Parathyroid adenoma (tissue), 2 donors: Measurements from ENCODE around the gene MSANTD2.

ENCODE experiments used
- H2AFZ ChIP-seq: fragments of 300-600 bp; sonication (generic); one replicate; pipeline ENCODE4 v1.7.0; 2017; ENCODE audit warnings: antibody characterized with exemption, mild to moderate bottlenecking
- H3K27ac ChIP-seq: fragments of 300-600 bp; sonication (generic); one replicate; pipeline ENCODE4 v1.7.0; 2017
- H3K27me3 ChIP-seq: fragments of 300-600 bp; sonication (generic); one replicate; pipeline ENCODE4 v1.7.0; 2017; ENCODE audit warnings: low read length; ENCODE audit not compliant: control insufficient read depth, insufficient read depth
- H3K36me3 ChIP-seq: fragments of 300-600 bp; sonication (generic); one replicate; pipeline ENCODE4 v1.7.0; 2017; ENCODE audit warnings: low read length; ENCODE audit not compliant: control insufficient read depth, insufficient read depth
- H3K4me1 ChIP-seq: fragments of 300-600 bp; sonication (generic); one replicate; pipeline ENCODE4 v1.7.0; 2017; ENCODE audit warnings: control low read depth
- H3K4me2 ChIP-seq: fragments of 300-600 bp; sonication (generic); one replicate; pipeline ENCODE4 v1.7.0; 2017; ENCODE audit warnings: low read length
- H3K4me3 ChIP-seq: fragments of 300-600 bp; sonication (generic); one replicate; pipeline ENCODE4 v1.7.0; 2017; ENCODE audit warnings: low read depth, low read length
- H3K79me2 ChIP-seq: fragments of 300-600 bp; sonication (generic); one replicate; pipeline ENCODE4 v1.7.0; 2017; ENCODE audit warnings: control low read depth
- H3K9ac ChIP-seq: fragments of 300-600 bp; sonication (generic); one replicate; pipeline ENCODE4 v1.7.0; 2017; ENCODE audit warnings: mild to moderate bottlenecking
- H3K9me3 ChIP-seq: fragments of 300-600 bp; sonication (generic); one replicate; pipeline ENCODE4 v1.7.0; 2017; ENCODE audit warnings: low read length; ENCODE audit not compliant: control insufficient read depth
- TF ChIP-seq, protein P1 (sequence below): fragments of 300-600 bp; sonication (generic); IDR thresholded peaks from one replicate; pipeline ENCODE4 v1.7.0; 2017; ENCODE audit warnings: antibody characterized with exemption, mild to moderate bottlenecking
- donor health status: primary hyperparathyroidism.

MSANTD2 gene

DNA sequence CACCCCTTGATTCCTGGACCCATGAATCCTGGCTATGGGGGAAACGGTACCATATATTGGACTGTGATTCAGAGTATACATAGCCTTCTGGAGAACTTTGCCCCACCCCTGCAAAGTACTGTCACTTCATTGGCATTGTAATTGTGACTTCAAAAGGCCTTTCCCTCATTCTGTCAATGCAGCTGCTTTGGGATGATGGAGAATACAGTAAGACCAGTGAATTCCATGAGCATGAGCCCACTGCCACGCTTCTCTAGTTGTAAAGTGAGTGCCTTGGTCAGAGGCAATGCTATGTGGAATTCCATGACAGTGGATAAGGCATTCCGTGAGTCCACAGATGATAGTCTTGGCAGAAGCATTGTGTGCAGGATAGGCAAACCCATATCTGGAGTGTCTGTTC is 25.7 kb upstream of the MSANTD2 start:
- no peak overlapping the region for H3K4me3 ChIP-seq
- H3K9me3 ChIP-seq: no peaks in the 10 kb centered on the region
- H2AFZ ChIP-seq: no peak overlapping the region
- H3K79me2 ChIP-seq: no peaks in the 10 kb centered on the region
- H3K27me3 ChIP-seq: no peaks in the 10 kb centered on the region
- no peak overlapping the region for H3K9ac ChIP-seq
- TF ChIP-seq, protein P1, sequence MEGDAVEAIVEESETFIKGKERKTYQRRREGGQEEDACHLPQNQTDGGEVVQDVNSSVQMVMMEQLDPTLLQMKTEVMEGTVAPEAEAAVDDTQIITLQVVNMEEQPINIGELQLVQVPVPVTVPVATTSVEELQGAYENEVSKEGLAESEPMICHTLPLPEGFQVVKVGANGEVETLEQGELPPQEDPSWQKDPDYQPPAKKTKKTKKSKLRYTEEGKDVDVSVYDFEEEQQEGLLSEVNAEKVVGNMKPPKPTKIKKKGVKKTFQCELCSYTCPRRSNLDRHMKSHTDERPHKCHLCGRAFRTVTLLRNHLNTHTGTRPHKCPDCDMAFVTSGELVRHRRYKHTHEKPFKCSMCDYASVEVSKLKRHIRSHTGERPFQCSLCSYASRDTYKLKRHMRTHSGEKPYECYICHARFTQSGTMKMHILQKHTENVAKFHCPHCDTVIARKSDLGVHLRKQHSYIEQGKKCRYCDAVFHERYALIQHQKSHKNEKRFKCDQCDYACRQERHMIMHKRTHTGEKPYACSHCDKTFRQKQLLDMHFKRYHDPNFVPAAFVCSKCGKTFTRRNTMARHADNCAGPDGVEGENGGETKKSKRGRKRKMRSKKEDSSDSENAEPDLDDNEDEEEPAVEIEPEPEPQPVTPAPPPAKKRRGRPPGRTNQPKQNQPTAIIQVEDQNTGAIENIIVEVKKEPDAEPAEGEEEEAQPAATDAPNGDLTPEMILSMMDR: no peak
- H3K4me2 ChIP-seq: no peak overlapping the region
- no peak overlapping the region for H3K27ac ChIP-seq
- H3K36me3 ChIP-seq: no peaks in the 10 kb centered on the region
- H3K4me1 ChIP-seq: no peaks in the 10 kb centered on the region

DNA sequence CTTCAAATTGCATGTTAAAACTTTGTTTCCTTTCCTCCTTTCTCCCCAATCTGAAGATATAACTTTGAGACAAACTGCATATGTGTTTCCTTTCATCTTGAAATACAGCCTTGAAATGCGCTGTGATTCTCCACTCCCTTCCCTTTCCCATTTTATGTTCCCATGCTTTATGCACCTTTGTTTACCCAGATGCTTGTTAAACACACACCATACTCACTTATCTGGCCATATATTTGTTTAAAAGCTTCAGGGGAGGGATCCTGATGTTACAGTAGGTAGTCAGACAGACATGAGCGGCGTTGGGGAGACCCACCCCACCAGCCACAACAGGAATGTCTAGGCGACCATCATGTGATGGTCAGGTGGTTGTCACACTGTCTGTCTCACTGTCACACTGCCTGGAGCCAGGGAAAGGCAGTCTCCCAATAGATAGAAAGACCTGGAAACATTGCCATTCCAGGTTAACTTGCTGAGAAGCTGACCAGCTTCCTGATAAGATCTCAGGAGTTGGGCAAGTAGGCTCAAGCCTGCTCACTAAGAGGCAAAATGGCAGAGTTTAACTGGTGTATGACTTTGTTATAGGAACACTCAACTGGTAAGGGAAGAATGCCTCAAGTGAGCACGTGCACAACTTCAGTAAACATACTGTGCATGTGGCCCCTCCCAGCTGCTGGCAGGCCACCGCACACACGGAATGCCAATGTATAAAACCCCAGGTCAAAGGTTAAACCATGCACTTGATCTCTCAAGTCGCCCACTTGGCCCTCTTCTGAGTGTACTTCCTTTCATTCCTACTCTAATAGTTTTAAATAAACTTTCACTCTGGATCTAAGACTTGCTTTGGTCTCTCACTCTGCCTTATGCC is 23.5 kb upstream of the MSANTD2 start:
- Histone ChIP-seq H3K9me3 (no peaks in the 10 kb centered on the region), H3K79me2 (no peaks in the 10 kb centered on the region), H3K9ac (no peak overlapping the region), H3K36me3 (no peaks in the 10 kb centered on the region), H3K27me3 (no peaks in the 10 kb centered on the region), H3K4me2 (no peak overlapping the region), H3K27ac (no peak overlapping the region), H2AFZ (no peak overlapping the region), H3K4me1 (no peaks in the 10 kb centered on the region), H3K4me3 (no peak overlapping the region)
- TF ChIP-seq, protein P1: no peak

DNA sequence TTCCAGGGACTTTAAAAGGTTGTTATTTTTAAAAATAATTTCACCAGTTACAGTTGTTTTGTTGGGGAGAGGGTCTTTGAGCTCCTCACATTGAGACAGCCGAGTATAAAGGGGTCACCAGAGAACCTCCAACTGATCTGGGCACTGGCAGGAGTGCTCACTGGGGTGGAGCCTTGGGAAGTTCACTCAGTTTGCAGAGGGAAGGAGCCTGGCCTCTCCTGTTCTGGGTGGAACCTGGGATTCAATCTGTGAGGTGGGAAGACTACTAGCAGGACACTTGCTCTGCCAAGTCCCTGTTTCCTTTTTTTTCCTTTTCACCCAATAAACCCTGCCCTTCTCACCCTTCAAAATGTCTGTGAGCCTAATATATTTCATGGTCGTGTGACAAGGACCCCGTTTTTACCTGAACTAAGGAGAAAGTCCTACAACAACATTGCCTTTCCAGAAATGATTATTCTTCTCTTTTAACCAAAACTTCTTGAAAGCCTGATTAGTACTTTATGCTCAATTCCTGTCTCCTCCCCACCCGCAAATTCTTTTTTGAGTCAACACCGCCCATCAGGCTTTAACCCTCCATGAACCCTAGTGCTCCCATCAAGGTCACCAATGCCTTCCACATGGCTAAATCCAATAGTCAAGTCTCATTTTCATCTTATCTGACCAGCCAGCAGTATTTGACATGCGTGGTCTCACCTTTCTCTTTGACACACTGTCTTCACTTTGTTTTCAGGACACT is 22.0 kb upstream of the MSANTD2 start:
- no peak overlapping the region for H3K9ac ChIP-seq
- no peaks in the 10 kb centered on the region for H3K79me2 ChIP-seq
- no peaks in the 10 kb centered on the region for H3K4me1 ChIP-seq
- TF ChIP-seq, protein P1: no peak
- no peaks in the 10 kb centered on the region for H3K27me3 ChIP-seq
- H3K9me3 ChIP-seq: no peaks in the 10 kb centered on the region
- no peak overlapping the region for H3K27ac ChIP-seq
- no peaks in the 10 kb centered on the region for H3K36me3 ChIP-seq
- no peak overlapping the region for H2AFZ ChIP-seq
- H3K4me2 ChIP-seq: no peak overlapping the region
- no peak overlapping the region for H3K4me3 ChIP-seq

DNA sequence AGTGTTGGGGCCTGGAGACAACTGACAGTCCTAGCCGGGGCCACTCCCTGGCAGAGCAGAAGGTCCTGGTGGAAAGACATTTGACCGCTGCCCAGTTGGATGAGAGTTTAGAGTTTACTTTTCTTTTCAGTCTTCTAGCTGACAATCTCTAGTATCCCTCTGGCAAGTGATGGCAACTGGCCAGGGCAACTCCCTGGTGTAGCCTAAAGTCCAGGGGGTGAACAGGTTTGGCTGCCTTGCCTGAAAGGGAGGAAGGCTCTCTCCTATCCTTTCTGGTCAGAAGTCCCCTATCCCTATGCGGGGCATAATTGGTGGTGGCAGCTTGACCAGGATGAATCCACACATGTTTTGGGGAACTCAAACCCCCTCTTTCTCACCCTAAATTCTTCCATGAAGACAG is 16.8 kb upstream of the MSANTD2 start:
- Histone ChIP-seq H3K9ac (no peak overlapping the region), H3K4me1 (no peaks in the 10 kb centered on the region), H2AFZ (no peak overlapping the region), H3K9me3 (no peaks in the 10 kb centered on the region), H3K27me3 (no peaks in the 10 kb centered on the region), H3K4me3 (no peak overlapping the region), H3K4me2 (no peak overlapping the region), H3K36me3 (no peaks in the 10 kb centered on the region), H3K27ac (no peak overlapping the region), H3K79me2 (no peaks in the 10 kb centered on the region)
- TF ChIP-seq, protein P1: no peak
